ENCODE data around the gene PI4KA.
"Not testable (repeated sequence)": the region's sequence is repeated elsewhere in the genome, so short reads cannot be mapped to it uniquely, and the experiment has no call there.

DNA sequence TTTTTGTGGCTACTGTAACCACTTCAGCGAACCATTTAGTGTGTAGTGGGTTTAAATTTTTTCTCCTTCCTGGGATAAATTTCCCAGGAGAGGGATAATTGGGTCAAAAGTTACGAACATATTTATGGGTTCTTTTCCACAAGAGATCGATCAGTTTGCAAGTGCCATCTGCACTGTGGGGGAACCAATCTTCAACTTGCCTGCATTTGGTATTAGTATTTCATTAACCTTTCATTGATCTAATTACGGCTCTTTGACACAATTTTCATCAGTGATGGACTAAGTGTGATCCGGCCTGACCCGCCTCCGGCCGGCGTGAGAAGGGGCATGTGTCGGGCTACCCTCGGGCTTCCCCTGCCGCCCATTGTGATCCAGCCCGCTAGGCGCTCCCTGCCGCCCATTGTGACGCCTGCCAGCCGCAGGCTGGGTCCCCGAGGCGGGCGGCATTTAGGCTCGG lies 156.9 kb downstream of the PI4KA start:
- TF ChIP-seq, protein P1, sequence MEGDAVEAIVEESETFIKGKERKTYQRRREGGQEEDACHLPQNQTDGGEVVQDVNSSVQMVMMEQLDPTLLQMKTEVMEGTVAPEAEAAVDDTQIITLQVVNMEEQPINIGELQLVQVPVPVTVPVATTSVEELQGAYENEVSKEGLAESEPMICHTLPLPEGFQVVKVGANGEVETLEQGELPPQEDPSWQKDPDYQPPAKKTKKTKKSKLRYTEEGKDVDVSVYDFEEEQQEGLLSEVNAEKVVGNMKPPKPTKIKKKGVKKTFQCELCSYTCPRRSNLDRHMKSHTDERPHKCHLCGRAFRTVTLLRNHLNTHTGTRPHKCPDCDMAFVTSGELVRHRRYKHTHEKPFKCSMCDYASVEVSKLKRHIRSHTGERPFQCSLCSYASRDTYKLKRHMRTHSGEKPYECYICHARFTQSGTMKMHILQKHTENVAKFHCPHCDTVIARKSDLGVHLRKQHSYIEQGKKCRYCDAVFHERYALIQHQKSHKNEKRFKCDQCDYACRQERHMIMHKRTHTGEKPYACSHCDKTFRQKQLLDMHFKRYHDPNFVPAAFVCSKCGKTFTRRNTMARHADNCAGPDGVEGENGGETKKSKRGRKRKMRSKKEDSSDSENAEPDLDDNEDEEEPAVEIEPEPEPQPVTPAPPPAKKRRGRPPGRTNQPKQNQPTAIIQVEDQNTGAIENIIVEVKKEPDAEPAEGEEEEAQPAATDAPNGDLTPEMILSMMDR (conservative IDR thresholded peaks at IDR 0.05) = not testable (repeated sequence)
- not testable (repeated sequence) for TF ChIP-seq ZFX (IDR thresholded peaks at IDR 0.05)

Data from C4-2B (cell line).